T-cell (primary cell): ENCODE results near the gene ZNF365. TPM values are rescaled to one million over a fixed set of nuclear protein-coding genes. Genes with fewer than 3 reads are reported as not detected.

ENCODE experiments used
- ATAC-seq, 4 experiments: fragments of 200-7000 bp in 3 of 4; fragments of 150-1000 bp in 1 of 4; cut with Tn5 transposase; replicated peaks in 1 of 4; 1 replicate in 3 of 4; 2 replicates in 1 of 4; pipeline ENCODE4 v1.10.0; 2021; ENCODE audit warnings: moderate library complexity in 3 of 4, mild to moderate bottlenecking in 2 of 4, moderate number of reproducible peaks in 1 of 4
- CTCF ChIA-PET, 2 donors: fragments of 300-600 bp; sonication (Branson Sonifier 250); formaldehyde crosslinking; loops; one replicate each; lab custom pipeline; 2022; ENCODE audit warnings: antibody characterized with exemption in 2 of 2; lab: Charles Lee
- POLR2A ChIA-PET, 2 donors: fragments of 300-600 bp; sonication (Branson Sonifier 250); formaldehyde crosslinking; loops; one replicate each; lab custom pipeline; 2022; ENCODE audit warnings: antibody characterized with exemption in 2 of 2; lab: Charles Lee
- DNase-seq, 35 experiments: peaks; one replicate each; pipeline versions ENCODE4 v3.0.0 to v3.0.0-alpha.2; 2013 to 2023
- H3K27ac ChIP-seq: one replicate; pipeline ENCODE4 v1.5.1; 2013; ENCODE audit warnings: low read length
- H3K27me3 ChIP-seq, 2 experiments: replicated peaks in 1 of 2; 1 replicate in 1 of 2; 2 replicates in 1 of 2; pipeline versions ENCODE4 v1.6.1 to v1.7.0; 2013; ENCODE audit warnings: low read length in 1 of 2, mixed read lengths in 1 of 2; ENCODE audit not compliant: control insufficient read depth in 2 of 2, insufficient read depth in 2 of 2; ENCODE audit errors: extremely low read depth in 1 of 2
- H3K36me3 ChIP-seq, 2 donors: 1 replicate in 1 of 2; 2 replicates in 1 of 2; pipeline versions ENCODE4 v1.6.1 to v1.7.0; 2013; ENCODE audit warnings: low read length in 1 of 2; ENCODE audit not compliant: control insufficient read depth in 2 of 2, insufficient read depth in 1 of 2; ENCODE audit errors: extremely low read depth in 1 of 2
- H3K4me1 ChIP-seq, 2 experiments: 1 replicate in 1 of 2; 2 replicates in 1 of 2; pipeline versions ENCODE4 v1.6.1 to v1.7.0; 2013; ENCODE audit warnings: low read length in 2 of 2, mixed read lengths in 1 of 2; ENCODE audit not compliant: insufficient read depth in 2 of 2, control insufficient read depth in 1 of 2; ENCODE audit errors: extremely low read depth in 1 of 2
- H3K4me3 ChIP-seq, 2 donors: 1 replicate in 1 of 2; 2 replicates in 1 of 2; pipeline versions ENCODE4 v1.5.1 to v1.7.0; 2013; ENCODE audit warnings: mild to moderate bottlenecking in 2 of 2, low read length in 1 of 2, moderate library complexity in 1 of 2; ENCODE audit not compliant: control insufficient read depth in 1 of 2; ENCODE audit errors: extremely low read depth in 1 of 2
- H3K9me3 ChIP-seq: 2 replicates; pipeline ENCODE4 v1.7.0; 2013
- H3K27ac Mint-ChIP-seq, 2 donors: one replicate each; pipeline ENCODE4 v1.8.0; 2020 to 2021; ENCODE audit warnings: mild to moderate bottlenecking in 2 of 2, mixed read lengths in 2 of 2
- H3K27me3 Mint-ChIP-seq, 2 donors: one replicate each; pipeline ENCODE4 v1.8.0; 2021 to 2022; ENCODE audit warnings: mixed read lengths in 2 of 2
- H3K36me3 Mint-ChIP-seq: one replicate; pipeline ENCODE4 v1.8.0; 2021; ENCODE audit warnings: mixed read lengths
- H3K4me1 Mint-ChIP-seq, 3 donors: one replicate each; pipeline ENCODE4 v1.8.0; 2020 to 2022; ENCODE audit warnings: mixed read lengths in 3 of 3, mild to moderate bottlenecking in 1 of 3
- H3K4me3 Mint-ChIP-seq, 3 donors: one replicate each; pipeline ENCODE4 v1.8.0; 2020 to 2022; ENCODE audit warnings: mild to moderate bottlenecking in 3 of 3, mixed read lengths in 3 of 3, moderate library complexity in 3 of 3
- H3K9me3 Mint-ChIP-seq, 3 donors: one replicate each; pipeline ENCODE4 v1.8.0; 2020 to 2022; ENCODE audit warnings: mixed read lengths in 3 of 3
- WGBS: methylation state at CpG from one replicate; pipeline ENCODE4 v1.1.5; 2013; ENCODE audit warnings: missing lambda C conversion rate; ENCODE audit not compliant: insufficient coverage; 5-methylcytosine and 5-hydroxymethylcytosine counted together
- total RNA-seq, 35 experiments: library from RNA in 6 of 35; stranded (reverse) in 6 of 35; fragments of 120-200 nt in 1 of 35; gene quantifications; one replicate each; pipeline versions ENCODE4 v1.2.1 to v1.2.4 and lab custom pipeline; 2013 to 2026

The ZNF365 gene
- total RNA-seq, 5 donors from 2014 or later (not counting 1 experiment from before 2014, with no cell fraction given): 2.0 to 7.9 (median 2.3) TPM

GRCh38 chr10:62386356-62387320, 12.5 kb downstream of the ZNF365 start:
- ATAC-seq (no peak), DNase-seq (no peak)
- Mint-ChIP-seq H3K4me3 (no peak overlapping the region), H3K27ac (no peak overlapping the region), H3K36me3 (peaks cover 2% of the 10 kb centered on the region), H3K27me3 (peaks cover 3 to 10% of the 10 kb centered on the region in 2 donors), H3K4me1 (peaks cover 0 to 50% (median 24%) of the 10 kb centered on the region in 3 donors), H3K9me3 (no peaks in the 10 kb centered on the region)
- H3K4me1 ChIP-seq: peaks cover 0 to 3% of the 10 kb centered on the region in 2 experiments
- no peaks in the 10 kb centered on the region for H3K36me3 ChIP-seq
- H3K27me3 ChIP-seq: no peaks in the 10 kb centered on the region
- H3K4me3 ChIP-seq: no peak overlapping the region
- WGBS: 94% methylated on average over 3 of the region's 4 CpGs
- no peak overlapping the region for H3K27ac ChIP-seq
- H3K9me3 ChIP-seq: no peaks in the 10 kb centered on the region
- POLR2A ChIA-PET: interaction anchor here in 1 of 2 donors (0.6 kb wide), 1 partner anchor 37 kb away, joined by 3 read pairs; no protein-coding TSS in a partner anchor
- CTCF ChIA-PET: interaction anchor here in 1 of 2 donors (1.1 kb wide), 1 partner anchor 10 kb away, joined by 3 read pairs; no protein-coding TSS in a partner anchor

- CTCF ChIA-PET: no interaction called here
- H3K36me3 ChIP-seq: no peaks in the 10 kb centered on the region
- peaks cover 3 to 15% of the 10 kb centered on the region in 2 donors for H3K27me3 Mint-ChIP-seq
- H3K4me1 ChIP-seq: peaks cover 0 to 3% of the 10 kb centered on the region in 2 experiments
- peaks cover 0 to 36% (median 20%) of the 10 kb centered on the region in 3 donors for H3K4me1 Mint-ChIP-seq
- no peak overlapping the region for H3K27ac Mint-ChIP-seq
- no peaks in the 10 kb centered on the region for H3K9me3 ChIP-seq
- no peak for ATAC-seq
- H3K4me3 ChIP-seq: no peak overlapping the region
- H3K9me3 Mint-ChIP-seq: no peaks in the 10 kb centered on the region
- no peak overlapping the region for H3K4me3 Mint-ChIP-seq
- H3K36me3 Mint-ChIP-seq: peaks cover 5% of the 10 kb centered on the region
- POLR2A ChIA-PET: interaction anchor here in 1 of 2 donors (0.7 kb wide), 1 partner anchor 11 kb away, joined by 3 read pairs; no protein-coding TSS in a partner anchor
- 90% methylated on average over 9 of the region's 9 CpGs for WGBS
- DNase-seq: no peak
- no peak overlapping the region for H3K27ac ChIP-seq
- H3K27me3 ChIP-seq: no peaks in the 10 kb centered on the region
Measured at GRCh38 chr10:62388328-62388727, 14.2 kb downstream of the ZNF365 start.

- ChIA-PET POLR2A (no interaction called here), CTCF (no interaction called here)
- DNase-seq (no peak), ATAC-seq (no peak)
- no CpG with 5 or more reads among the region's 2 CpGs for WGBS
- Mint-ChIP-seq H3K27ac (no peak overlapping the region), H3K27me3 (peaks cover 7 to 24% of the 10 kb centered on the region in 2 donors), H3K4me3 (no peak overlapping the region), H3K36me3 (peaks cover 5% of the 10 kb centered on the region), H3K9me3 (no peaks in the 10 kb centered on the region), H3K4me1 (peaks cover 0 to 17% (median 4%) of the 10 kb centered on the region in 3 donors)
- Histone ChIP-seq H3K36me3 (no peaks in the 10 kb centered on the region), H3K4me3 (no peak overlapping the region), H3K4me1 (no peaks in the 10 kb centered on the region), H3K27me3 (no peaks in the 10 kb centered on the region), H3K27ac (no peak overlapping the region), H3K9me3 (no peaks in the 10 kb centered on the region)
Measured at GRCh38 chr10:62390497-62391176, 16.5 kb downstream of the ZNF365 start.

DNA sequence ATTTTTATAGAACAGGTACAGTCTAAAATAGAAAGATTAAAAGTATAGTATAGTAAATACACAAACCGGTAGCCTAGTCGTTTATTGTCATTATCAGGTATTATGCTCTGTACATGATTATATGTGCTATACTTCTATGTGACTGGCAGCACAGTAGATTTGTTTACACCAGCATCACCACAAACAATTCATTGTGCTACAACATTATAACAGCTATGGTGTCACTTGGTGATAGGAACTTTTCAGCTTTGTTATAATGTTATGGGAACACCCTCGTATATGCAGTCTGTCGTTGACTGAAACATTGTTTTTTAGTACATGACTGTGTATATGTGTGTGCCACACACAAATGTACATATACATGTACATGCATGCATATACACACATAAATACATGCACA, 19.1 kb downstream of the ZNF365 start:
- H3K9me3 Mint-ChIP-seq: no peaks in the 10 kb centered on the region
- H3K4me1 ChIP-seq: no peaks in the 10 kb centered on the region
- H3K36me3 ChIP-seq: no peaks in the 10 kb centered on the region
- H3K27ac Mint-ChIP-seq: no peak overlapping the region
- H3K4me3 ChIP-seq: no peak overlapping the region
- H3K4me1 Mint-ChIP-seq: no peaks in the 10 kb centered on the region
- H3K27me3 Mint-ChIP-seq: peaks cover 6 to 19% of the 10 kb centered on the region in 2 donors
- H3K9me3 ChIP-seq: no peaks in the 10 kb centered on the region
- no peak overlapping the region for H3K4me3 Mint-ChIP-seq
- ChIA-PET CTCF (no interaction called here), POLR2A (interaction anchor here in 1 of 2 donors (0.5 to 0.6 kb wide), 2 partner anchors 21 to 950 kb away, joined by 3 to 6 read pairs; no protein-coding TSS in a partner anchor)
- DNase-seq (no peak), ATAC-seq (no peak)
- no peaks in the 10 kb centered on the region for H3K27me3 ChIP-seq
- H3K27ac ChIP-seq: no peak overlapping the region
- peaks cover 5% of the 10 kb centered on the region for H3K36me3 Mint-ChIP-seq
- 100% methylated on average over 2 of the region's 4 CpGs for WGBS

DNA sequence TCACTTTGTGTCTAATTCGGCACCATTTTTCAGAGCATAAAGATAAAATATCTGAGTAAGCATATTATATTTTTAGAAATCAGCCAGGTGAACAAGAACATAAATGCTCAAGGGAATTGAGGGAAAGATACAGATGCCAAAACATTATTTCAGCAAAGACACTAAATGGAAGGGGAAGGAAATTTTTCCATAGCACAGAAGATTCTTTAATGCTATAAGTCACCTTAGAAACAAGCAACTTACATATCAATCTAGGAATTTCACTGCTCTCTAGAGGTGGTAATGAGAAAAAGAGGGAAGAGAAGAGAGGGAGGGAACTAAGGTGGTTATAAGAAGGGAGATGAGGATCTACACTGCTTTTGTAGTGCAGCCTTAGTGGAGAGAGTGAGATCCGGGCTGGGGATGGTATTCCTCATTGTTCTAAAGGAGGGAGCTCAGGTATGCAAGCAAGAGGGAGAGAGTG, 20.4 kb downstream of the ZNF365 start:
- Mint-ChIP-seq H3K9me3 (no peaks in the 10 kb centered on the region), H3K4me3 (no peak overlapping the region), H3K36me3 (peaks cover 5% of the 10 kb centered on the region), H3K27ac (no peak overlapping the region), H3K4me1 (no peaks in the 10 kb centered on the region), H3K27me3 (peaks cover 6 to 22% of the 10 kb centered on the region in 2 donors)
- CTCF ChIA-PET: no interaction called here
- POLR2A ChIA-PET: no interaction called here
- no peak for DNase-seq
- Histone ChIP-seq H3K27me3 (no peaks in the 10 kb centered on the region), H3K9me3 (no peaks in the 10 kb centered on the region), H3K4me3 (no peak overlapping the region), H3K36me3 (no peaks in the 10 kb centered on the region), H3K4me1 (no peaks in the 10 kb centered on the region), H3K27ac (no peak overlapping the region)
- no peak for ATAC-seq
- WGBS: 86% methylated on average over 1 of the region's 2 CpGs

DNA sequence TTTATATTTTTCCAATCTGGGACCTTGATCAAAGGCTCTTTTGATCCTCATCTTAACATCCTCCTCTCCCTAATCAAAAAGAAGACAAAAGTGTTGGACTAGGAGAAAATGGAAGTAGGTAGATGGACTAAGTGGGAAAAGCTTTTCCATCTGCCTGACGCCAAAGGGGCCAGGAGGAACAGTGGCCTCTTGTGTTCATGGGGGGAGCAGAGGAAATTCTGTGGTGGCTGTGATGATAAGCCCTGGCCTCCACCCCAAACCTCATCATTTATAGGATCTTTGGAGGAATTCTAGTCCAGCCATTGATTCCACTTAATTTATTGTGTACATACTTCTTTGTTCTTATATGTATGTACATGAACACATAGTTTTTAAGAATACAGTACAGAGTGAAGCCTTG, 21.7 kb downstream of the ZNF365 start:
- Histone ChIP-seq H3K4me1 (no peaks in the 10 kb centered on the region), H3K4me3 (no peak overlapping the region), H3K9me3 (no peaks in the 10 kb centered on the region), H3K27ac (no peak overlapping the region), H3K27me3 (no peaks in the 10 kb centered on the region), H3K36me3 (no peaks in the 10 kb centered on the region)
- WGBS: no CpG with 5 or more reads among the region's 1 CpG
- ATAC-seq (no peak), DNase-seq (no peak)
- Mint-ChIP-seq H3K27ac (no peak overlapping the region), H3K4me1 (no peaks in the 10 kb centered on the region), H3K4me3 (no peak overlapping the region), H3K9me3 (no peaks in the 10 kb centered on the region), H3K27me3 (peaks cover 6 to 22% of the 10 kb centered on the region in 2 donors), H3K36me3 (peaks cover 3% of the 10 kb centered on the region)
- ChIA-PET POLR2A (no interaction called here), CTCF (interaction anchor here in 1 of 2 donors (1.5 kb wide), 1 partner anchor 9 kb away, joined by 3 read pairs; no protein-coding TSS in a partner anchor)
